Retinal pigment epithelial cell (primary cell): ENCODE measurements around the gene DCAF5.

ENCODE experiments used
- DNase-seq: peaks from one replicate; pipeline ENCODE4 v3.0.0-alpha.2; 2010; ENCODE audit warnings: low read depth
- H3K4me3 ChIP-seq: 2 replicates; pipeline ENCODE4 v1.5.1; 2011; ENCODE audit warnings: mild to moderate bottlenecking, low read length, control low read depth, moderate library complexity
- TF ChIP-seq, protein P1 (sequence below): conservative IDR thresholded peaks from 2 replicates; pipeline ENCODE4 v1.5.1; 2011; ENCODE audit warnings: low read depth, low read length, control low read depth, inconsistent platforms

DCAF5 gene

DNA sequence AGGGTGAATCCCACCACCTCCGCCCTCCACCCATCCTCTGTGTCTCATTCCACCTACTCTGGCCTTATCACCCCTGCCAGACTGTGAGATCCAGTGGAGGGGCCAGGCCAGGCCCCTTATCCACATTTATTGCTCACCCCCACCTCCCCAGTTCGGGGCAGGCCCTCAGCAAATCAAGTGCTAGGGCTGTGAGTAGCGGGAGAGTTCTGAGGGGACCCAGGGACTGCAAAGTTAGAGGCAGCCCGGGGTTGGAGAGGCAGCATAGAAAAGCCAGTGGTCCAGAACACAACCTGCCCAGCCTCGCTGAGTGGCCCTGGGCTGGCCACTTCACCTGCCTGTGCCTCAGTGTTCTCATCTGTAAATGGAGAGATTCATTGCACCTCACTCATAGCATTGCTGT is 146.6 kb downstream of the DCAF5 start:
- DNase-seq = no peak
- TF ChIP-seq, protein P1, sequence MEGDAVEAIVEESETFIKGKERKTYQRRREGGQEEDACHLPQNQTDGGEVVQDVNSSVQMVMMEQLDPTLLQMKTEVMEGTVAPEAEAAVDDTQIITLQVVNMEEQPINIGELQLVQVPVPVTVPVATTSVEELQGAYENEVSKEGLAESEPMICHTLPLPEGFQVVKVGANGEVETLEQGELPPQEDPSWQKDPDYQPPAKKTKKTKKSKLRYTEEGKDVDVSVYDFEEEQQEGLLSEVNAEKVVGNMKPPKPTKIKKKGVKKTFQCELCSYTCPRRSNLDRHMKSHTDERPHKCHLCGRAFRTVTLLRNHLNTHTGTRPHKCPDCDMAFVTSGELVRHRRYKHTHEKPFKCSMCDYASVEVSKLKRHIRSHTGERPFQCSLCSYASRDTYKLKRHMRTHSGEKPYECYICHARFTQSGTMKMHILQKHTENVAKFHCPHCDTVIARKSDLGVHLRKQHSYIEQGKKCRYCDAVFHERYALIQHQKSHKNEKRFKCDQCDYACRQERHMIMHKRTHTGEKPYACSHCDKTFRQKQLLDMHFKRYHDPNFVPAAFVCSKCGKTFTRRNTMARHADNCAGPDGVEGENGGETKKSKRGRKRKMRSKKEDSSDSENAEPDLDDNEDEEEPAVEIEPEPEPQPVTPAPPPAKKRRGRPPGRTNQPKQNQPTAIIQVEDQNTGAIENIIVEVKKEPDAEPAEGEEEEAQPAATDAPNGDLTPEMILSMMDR = no peak
- H3K4me3 ChIP-seq = no peak overlapping the region

DNA sequence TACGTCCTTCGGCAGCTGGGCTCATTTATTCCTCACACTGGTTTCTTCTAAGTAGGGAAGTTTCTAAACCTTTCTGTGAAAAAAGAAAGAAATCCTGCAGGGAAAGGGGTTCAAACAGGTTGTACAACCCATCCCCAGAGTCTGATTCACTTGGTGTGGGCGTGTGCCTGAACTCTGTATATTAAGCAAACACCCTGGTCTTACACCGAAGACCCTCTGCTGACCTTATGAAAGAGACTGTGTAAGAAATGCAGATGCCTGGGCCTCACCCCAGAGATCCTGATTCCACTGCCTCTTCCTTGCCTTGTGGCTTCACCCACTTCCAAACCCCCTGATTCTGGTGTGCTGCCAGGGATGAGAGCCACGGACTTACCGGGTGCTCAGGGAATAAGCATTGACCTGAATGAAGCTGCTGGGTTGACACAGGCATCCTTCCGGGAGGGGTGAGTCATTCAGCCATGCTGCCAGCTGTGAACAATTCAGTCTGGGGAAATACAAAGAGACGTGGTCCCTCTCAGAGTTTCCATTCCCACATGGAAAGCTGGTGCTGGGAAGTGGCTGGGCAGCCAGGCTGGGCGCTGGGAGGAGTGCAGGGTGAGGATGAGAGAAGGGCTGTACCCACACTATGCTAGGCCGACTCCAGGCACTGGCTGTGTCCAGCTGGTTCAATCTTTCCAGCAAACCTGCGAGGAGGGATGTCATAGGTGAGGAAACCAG is 147.3 kb downstream of the DCAF5 start:
- peak; percentile 62 for DNase-seq
- TF ChIP-seq, protein P1 = no peak
- no peak overlapping the region for H3K4me3 ChIP-seq

DNA sequence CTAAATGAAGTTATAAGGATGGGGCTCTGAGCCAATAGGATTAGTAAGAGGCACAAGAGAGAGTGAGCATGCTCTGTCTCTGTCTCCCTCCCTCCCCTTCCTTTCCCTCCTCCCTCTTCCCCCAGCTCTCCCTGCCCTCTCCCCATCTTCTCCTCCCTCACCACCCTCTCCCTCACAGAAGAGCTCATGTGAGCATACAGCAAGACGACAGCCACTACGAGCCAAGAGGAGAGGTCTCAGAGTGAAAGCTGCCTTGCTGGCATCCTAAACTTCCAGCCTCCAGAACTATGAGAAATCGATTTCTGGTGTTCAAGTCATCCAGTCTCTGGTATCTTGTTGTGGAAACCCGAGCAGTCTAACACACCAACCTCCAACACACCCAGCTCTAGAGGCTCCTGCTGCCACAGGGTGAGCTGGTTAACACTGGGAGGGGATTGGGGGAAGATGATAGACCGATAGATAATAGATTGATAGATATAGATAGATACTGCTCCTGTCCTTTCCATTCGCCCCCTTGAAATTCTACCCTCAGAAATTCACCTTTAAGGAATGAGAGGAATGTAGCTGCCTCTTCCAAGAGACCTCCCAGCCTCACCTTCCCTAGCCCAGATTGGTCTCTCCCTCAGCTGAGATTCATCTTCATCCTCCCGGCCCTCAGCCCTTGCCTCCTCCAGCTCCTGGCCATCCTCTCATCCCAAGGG is 148.0 kb downstream of the DCAF5 start:
- H3K4me3 ChIP-seq = no peak overlapping the region
- TF ChIP-seq, protein P1 = no peak
- DNase-seq = no peak

DNA sequence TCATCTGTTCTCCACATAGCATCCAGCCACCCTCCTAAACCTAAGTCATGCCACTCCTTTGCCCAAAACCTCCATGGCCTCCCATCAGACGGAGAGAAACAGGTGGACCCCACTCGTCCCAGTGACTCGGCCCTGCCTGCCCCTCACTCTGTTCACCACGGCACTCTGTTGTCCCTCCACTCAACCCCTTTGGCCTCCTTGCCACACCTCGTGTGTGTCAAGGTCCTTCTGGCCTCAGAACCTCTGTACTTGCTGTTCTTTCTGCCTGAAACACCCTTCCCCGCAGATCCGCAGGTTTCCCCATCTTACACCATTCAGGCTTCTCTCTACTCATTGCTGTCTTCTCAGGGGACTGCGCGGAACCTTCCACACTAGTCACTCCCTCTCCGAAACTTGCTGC is 149.3 kb downstream of the DCAF5 start:
- H3K4me3 ChIP-seq = no peak overlapping the region
- TF ChIP-seq, protein P1 = no peak
- DNase-seq = no peak

DNA sequence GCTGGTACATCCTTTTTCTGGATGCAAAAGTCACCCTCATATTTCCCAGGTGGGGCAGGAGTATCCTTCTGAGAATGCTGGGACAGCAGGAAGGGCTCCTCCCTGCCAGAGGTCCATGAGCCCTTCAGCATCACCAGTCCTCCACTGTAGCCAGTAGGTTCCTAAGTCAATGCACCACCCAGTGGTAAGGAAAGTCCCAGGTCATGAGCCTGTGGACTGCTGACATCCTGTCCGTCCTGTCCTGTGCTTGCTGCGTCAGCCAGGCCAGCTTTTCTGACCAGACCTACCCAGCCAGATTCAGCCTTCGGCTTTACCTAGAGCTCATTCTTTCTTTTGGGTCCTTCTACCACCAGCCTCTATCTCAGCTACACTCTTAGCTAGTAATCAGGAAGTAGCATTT is 150.8 kb downstream of the DCAF5 start:
- no peak for DNase-seq
- TF ChIP-seq, protein P1 = peak; percentile 23
- H3K4me3 ChIP-seq = no peak overlapping the region

DNA sequence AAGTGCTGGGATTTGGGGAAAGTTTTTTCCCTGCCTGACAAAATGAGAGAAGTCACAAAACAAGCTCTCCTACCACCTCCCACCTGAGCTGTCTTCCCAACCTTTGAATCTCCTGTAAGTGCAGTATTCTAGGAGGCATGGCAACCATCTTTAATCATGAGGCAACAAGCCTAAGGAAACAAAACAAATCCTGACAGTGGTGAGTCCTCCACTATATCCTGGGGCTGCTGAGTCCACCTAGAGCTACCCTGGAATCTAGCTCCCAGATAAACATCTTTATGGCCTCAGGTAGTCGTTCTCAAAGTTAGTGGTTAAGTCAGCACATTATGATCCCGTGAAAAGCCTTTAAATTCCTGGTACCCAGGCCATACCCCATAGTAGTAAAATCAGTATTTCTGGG is 151.5 kb downstream of the DCAF5 start:
- TF ChIP-seq, protein P1 = no peak
- no peak for DNase-seq

More for the DNA sequence above, 151.5 kb downstream of the DCAF5 start:
- no peak overlapping the region for H3K4me3 ChIP-seq
